HEK293 (cell line): ENCODE results near the gene CAMK2N2.

Experiments
- CTCF ChIA-PET: fragments of 350-600 bp; formaldehyde crosslinking; extraction: SDS; loops from one replicate; lab custom pipeline; 2021; ENCODE audit warnings: antibody characterized with exemption; lab: Yijun Ruan, JAX
- POLR2A ChIA-PET: fragments of 300-600 bp; formaldehyde crosslinking; extraction: SDS; loops from one replicate; lab custom pipeline; 2020; ENCODE audit warnings: antibody characterized with exemption, inconsistent platforms; lab: Yijun Ruan, JAX
- H3K27ac ChIP-seq: fragments of 200-500 bp; sonication (Bioruptor generic); 2 replicates; pipeline ENCODE4 v1.5.1; 2014; ENCODE audit warnings: low read depth, low read length, control low read depth, inconsistent platforms; ENCODE audit errors: extremely low read depth
- H3K36me3 ChIP-seq, 2 experiments: fragments of 200-500 bp in 1 of 2; sonication (Bioruptor generic) in 1 of 2; 1 replicate in 1 of 2; 2 replicates in 1 of 2; pipeline ENCODE4 v1.5.1; 2014 to 2017; ENCODE audit warnings: inconsistent platforms in 2 of 2, low read length in 2 of 2; ENCODE audit not compliant: control insufficient read depth in 2 of 2, insufficient read depth in 1 of 2
- H3K4me1 ChIP-seq: fragments of 200-500 bp; sonication (Bioruptor generic); 2 replicates; pipeline ENCODE4 v1.5.1; 2014; ENCODE audit warnings: mild to moderate bottlenecking, low read length, inconsistent platforms; ENCODE audit not compliant: control insufficient read depth, insufficient read depth
- H3K4me3 ChIP-seq: 2 replicates; pipeline ENCODE4 v1.5.1; 2011; ENCODE audit warnings: low read depth, mild to moderate bottlenecking, control low read depth, low read length, moderate library complexity
- H3K9me3 ChIP-seq: fragments of 200-500 bp; sonication (Bioruptor generic); 2 replicates; pipeline ENCODE4 v1.5.1; 2014; ENCODE audit warnings: low read depth, low read length, inconsistent platforms; ENCODE audit not compliant: control insufficient read depth, insufficient read depth
- EGR2 ChIP-seq: fragments of 450-650 bp; formaldehyde crosslinking; IDR thresholded peaks from 2 replicates; pipeline ENCODE4 v1.5.1; 2016; ENCODE audit warnings: low read depth, missing biosample characterization, missing genetic modification characterization
- GLI4 ChIP-seq: fragments of 450-650 bp; formaldehyde crosslinking; IDR thresholded peaks from 2 replicates; pipeline ENCODE4 v1.5.1; 2016; ENCODE audit warnings: missing biosample characterization, missing genetic modification characterization
- GLIS1 ChIP-seq: fragments of 450-650 bp; formaldehyde crosslinking; IDR thresholded peaks from 2 replicates; pipeline ENCODE4 v1.5.1; 2016; ENCODE audit warnings: missing biosample characterization, missing genetic modification characterization
- GLIS2 ChIP-seq: fragments of 450-650 bp; formaldehyde crosslinking; IDR thresholded peaks from 2 replicates; pipeline ENCODE4 v1.5.1; 2016; ENCODE audit warnings: missing biosample characterization, missing genetic modification characterization
- HOXD13 ChIP-seq: sonication (generic); formaldehyde crosslinking; IDR thresholded peaks from 2 replicates; pipeline ENCODE4 v1.8.0; 2022; ENCODE audit warnings: missing genetic modification reagents, borderline replicate concordance
- PRDM10 ChIP-seq: fragments of 450-650 bp; formaldehyde crosslinking; IDR thresholded peaks from 2 replicates; pipeline ENCODE4 v1.5.1; 2016; ENCODE audit warnings: missing biosample characterization, missing genetic modification characterization
- SCRT2 ChIP-seq: fragments of 450-650 bp; formaldehyde crosslinking; IDR thresholded peaks from 2 replicates; pipeline ENCODE4 v1.5.1; 2016; ENCODE audit warnings: missing biosample characterization, missing genetic modification characterization
- ZEB2 ChIP-seq: fragments of 450-650 bp; formaldehyde crosslinking; IDR thresholded peaks from 2 replicates; pipeline ENCODE4 v1.5.1; 2016; ENCODE audit warnings: missing biosample characterization, missing genetic modification characterization
- ZFHX2 ChIP-seq: fragments of 450-650 bp; formaldehyde crosslinking; conservative IDR thresholded peaks from 2 replicates; pipeline ENCODE4 v1.5.1; 2016; ENCODE audit warnings: missing biosample characterization, missing genetic modification characterization
- ZIC2 ChIP-seq: fragments of 450-650 bp; formaldehyde crosslinking; IDR thresholded peaks from 2 replicates; pipeline ENCODE4 v1.5.1; 2016; ENCODE audit warnings: missing biosample characterization, missing genetic modification characterization
- ZNF26 ChIP-seq: fragments of 450-650 bp; formaldehyde crosslinking; IDR thresholded peaks from 2 replicates; pipeline ENCODE4 v1.5.1; 2016; ENCODE audit warnings: missing biosample characterization, missing genetic modification characterization
- ZNF341 ChIP-seq: fragments of 450-650 bp; formaldehyde crosslinking; IDR thresholded peaks from 2 replicates; pipeline ENCODE4; 2016; ENCODE audit warnings: low read depth, missing biosample characterization, missing genetic modification characterization
- ZNF423 ChIP-seq: fragments of 450-650 bp; formaldehyde crosslinking; IDR thresholded peaks from 2 replicates; pipeline ENCODE4 v1.5.1; 2016; ENCODE audit warnings: missing biosample characterization, missing genetic modification characterization
- ZNF449 ChIP-seq: fragments of 450-650 bp; formaldehyde crosslinking; IDR thresholded peaks from 2 replicates; pipeline ENCODE4 v1.5.1; 2017; ENCODE audit warnings: missing biosample characterization, mild to moderate bottlenecking, missing genetic modification characterization, moderate library complexity
- ZNF521 ChIP-seq: fragments of 450-650 bp; formaldehyde crosslinking; IDR thresholded peaks from 2 replicates; pipeline ENCODE4 v1.5.1; 2017; ENCODE audit warnings: missing biosample characterization, mild to moderate bottlenecking, missing genetic modification characterization
- ZNF621 ChIP-seq: fragments of 450-650 bp; formaldehyde crosslinking; IDR thresholded peaks from 2 replicates; pipeline ENCODE4 v1.5.1; 2017; ENCODE audit warnings: missing biosample characterization, missing genetic modification characterization
- ZNF768 ChIP-seq: fragments of 450-650 bp; formaldehyde crosslinking; IDR thresholded peaks from 2 replicates; pipeline ENCODE4 v1.5.1; 2018; ENCODE audit warnings: missing biosample characterization, mild to moderate bottlenecking, missing genetic modification characterization
- TF ChIP-seq, protein P1 (sequence below): fragments of 450-650 bp; formaldehyde crosslinking; IDR thresholded peaks from 2 replicates; pipeline ENCODE4 v1.5.1; 2016; ENCODE audit warnings: missing biosample characterization, missing genetic modification characterization

CAMK2N2 gene

GRCh38 chr3:184231671-184232070 lies 29.7 kb downstream of the CAMK2N2 start (continued):
- no peak for TF ChIP-seq ZNF621 (tag by site-specific recombination)
- no peak for TF ChIP-seq ZEB2 (tag by site-specific recombination)
- TF ChIP-seq ZNF423 (tag by site-specific recombination): no peak

DNA sequence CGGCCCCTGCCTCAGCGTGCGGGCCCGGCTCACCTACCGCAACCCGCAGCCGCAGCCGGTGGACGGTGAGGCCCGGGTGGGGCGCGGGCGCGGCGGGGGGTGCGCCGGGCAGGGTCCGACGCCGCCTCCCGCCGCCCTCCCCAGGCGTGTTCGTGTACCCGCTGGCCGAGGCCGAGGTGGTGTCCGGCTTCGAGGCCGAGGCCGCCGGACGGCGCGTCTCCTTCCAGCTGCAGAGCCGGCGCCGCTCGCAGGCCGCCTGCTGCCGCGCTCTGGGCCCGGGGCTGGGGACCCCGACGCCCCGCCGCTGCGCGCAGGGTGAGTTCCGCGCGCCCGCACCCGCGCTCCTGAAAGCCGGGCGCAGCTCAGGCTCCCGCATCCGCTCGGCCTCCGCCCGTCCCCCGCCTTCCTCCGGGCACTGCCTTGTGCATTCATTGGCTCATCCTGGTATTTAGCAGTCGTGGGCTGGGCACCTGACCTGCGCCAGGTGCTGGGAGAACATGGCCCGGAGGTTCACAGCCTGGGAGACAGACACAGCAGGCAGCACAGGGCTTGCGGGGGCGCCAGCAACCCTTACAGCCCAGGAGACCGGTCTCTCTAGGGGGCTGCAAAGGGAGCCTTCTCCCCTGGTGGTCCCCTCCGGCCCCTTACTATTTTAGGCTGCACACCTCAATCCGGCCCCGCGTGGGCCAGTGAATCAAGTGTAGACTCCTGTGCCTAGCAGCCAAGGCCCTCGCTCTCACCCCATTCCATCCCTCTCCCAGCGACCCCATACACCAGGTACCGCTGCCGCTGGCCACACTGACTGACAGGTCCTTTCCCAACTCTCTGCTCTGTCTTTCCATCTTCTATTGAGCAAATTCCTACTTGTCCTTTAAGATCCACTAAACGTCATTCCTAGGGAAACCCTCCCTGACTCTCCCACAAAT lies 30.5 kb downstream of the CAMK2N2 start:
- ChIA-PET CTCF (interaction anchor here (0.9 to 1.6 kb wide), 2 partner anchors 19 to 31 kb away, joined by 3 to 5 read pairs; partner anchors contain the start of gene CAMK2N2), POLR2A (interaction anchor here (0.6 kb wide), 1 partner anchor 295 kb away, joined by 3 read pairs; no protein-coding TSS in a partner anchor)
- no peaks in the 10 kb centered on the region for H3K9me3 ChIP-seq
- H3K4me3 ChIP-seq: peak overlapping the region; percentile 70
- H3K27ac ChIP-seq: no peak overlapping the region
- TF ChIP-seq GLIS1 (0 out of 2 replicates have a peak, but pooled peaks have one; percentile 7), HOXD13 (CRISPR knock-in tag) (no peak), GLIS2 (0 out of 2 replicates have a peak, but pooled peaks have one; percentile 13)
- TF ChIP-seq, all 188 proteins: peak for 2
- H3K36me3 ChIP-seq: no peaks in the 10 kb centered on the region
- H3K4me1 ChIP-seq: no peaks in the 10 kb centered on the region

GRCh38 chr3:184230081-184230602 lies 31.2 kb downstream of the CAMK2N2 start:
- CTCF ChIA-PET: interaction anchor here (0.6 to 1.6 kb wide), 3 partner anchors 20 to 39 kb away, joined by 3 to 5 read pairs (median 3); partner anchors contain the start of gene CAMK2N2
- Histone ChIP-seq H3K36me3 (no peaks in the 10 kb centered on the region), H3K27ac (no peak overlapping the region), H3K4me1 (no peaks in the 10 kb centered on the region), H3K9me3 (no peaks in the 10 kb centered on the region), H3K4me3 (peak overlapping the region; percentile 70)
- TF ChIP-seq ZNF768 (no peak), ZNF449 (tag by site-specific recombination) (no peak), GLI4 (no peak), ZFHX2 (tag by site-specific recombination) (peak; percentile 91), SCRT2 (tag by site-specific recombination) (peak; percentile 51; the same call in 1 of the 2 replicates), GLIS2 (peak; percentile 50), ZEB2 (tag by site-specific recombination) (0 out of 2 replicates have a peak, but pooled peaks have one; percentile 1), ZNF521 (tag by site-specific recombination) (no peak), ZNF341 (tag by site-specific recombination) (peak; percentile 13; the same call in 1 of the 2 replicates), ZNF26 (no peak), ZIC2 (tag by site-specific recombination) (peak; percentile 65), PRDM10 (tag by site-specific recombination) (no peak), EGR2 (tag by site-specific recombination) (peak; percentile 68)
- TF ChIP-seq, protein P1, sequence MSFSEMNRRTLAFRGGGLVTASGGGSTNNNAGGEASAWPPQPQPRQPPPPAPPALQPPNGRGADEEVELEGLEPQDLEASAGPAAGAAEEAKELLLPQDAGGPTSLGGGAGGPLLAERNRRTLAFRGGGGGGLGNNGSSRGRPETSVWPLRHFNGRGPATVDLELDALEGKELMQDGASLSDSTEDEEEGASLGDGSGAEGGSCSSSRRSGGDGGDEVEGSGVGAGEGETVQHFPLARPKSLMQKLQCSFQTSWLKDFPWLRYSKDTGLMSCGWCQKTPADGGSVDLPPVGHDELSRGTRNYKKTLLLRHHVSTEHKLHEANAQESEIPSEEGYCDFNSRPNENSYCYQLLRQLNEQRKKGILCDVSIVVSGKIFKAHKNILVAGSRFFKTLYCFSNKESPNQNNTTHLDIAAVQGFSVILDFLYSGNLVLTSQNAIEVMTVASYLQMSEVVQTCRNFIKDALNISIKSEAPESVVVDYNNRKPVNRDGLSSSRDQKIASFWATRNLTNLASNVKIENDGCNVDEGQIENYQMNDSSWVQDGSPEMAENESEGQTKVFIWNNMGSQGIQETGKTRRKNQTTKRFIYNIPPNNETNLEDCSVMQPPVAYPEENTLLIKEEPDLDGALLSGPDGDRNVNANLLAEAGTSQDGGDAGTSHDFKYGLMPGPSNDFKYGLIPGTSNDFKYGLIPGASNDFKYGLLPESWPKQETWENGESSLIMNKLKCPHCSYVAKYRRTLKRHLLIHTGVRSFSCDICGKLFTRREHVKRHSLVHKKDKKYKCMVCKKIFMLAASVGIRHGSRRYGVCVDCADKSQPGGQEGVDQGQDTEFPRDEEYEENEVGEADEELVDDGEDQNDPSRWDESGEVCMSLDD (tag by site-specific recombination): 0 out of 2 replicates have a peak, but pooled peaks have one; percentile 5
- POLR2A ChIA-PET: interaction anchor here (0.6 to 2.0 kb wide), 2 partner anchors 44 to 296 kb away, joined by 3 to 4 read pairs; partner anchors contain the start of gene ABCF3
